Dedifferentiated amniotic fluid mesenchymal stem cell (primary cell): Measurements from ENCODE around the gene DDX47.
"Not testable (repeated sequence)": the region's sequence is repeated elsewhere in the genome, so short reads cannot be mapped to it uniquely, and the experiment has no call there.

Source experiments
- DNase-seq: peaks from one replicate; pipeline ENCODE4 v3.0.0-alpha.2; 2016; ENCODE audit errors: extremely low spot score

DDX47 gene

GRCh38 chr12:12872139-12872933, 59.2 kb downstream of the DDX47 start:
- DNase-seq: peak; percentile 31

- DNase-seq: no peak
These were observed 59.8 kb downstream of the DDX47 start for GRCh38 chr12:12872934-12873275.

GRCh38 chr12:12874029-12874428, 60.9 kb downstream of the DDX47 start:
- no peak for DNase-seq

GRCh38 chr12:12875301-12875700, 62.2 kb downstream of the DDX47 start:
- DNase-seq: not testable (repeated sequence)

- no peak for DNase-seq
These were observed 64.1 kb downstream of the DDX47 start for GRCh38 chr12:12877153-12877768.

GRCh38 chr12:12877781-12878455, 64.8 kb downstream of the DDX47 start:
- no peak for DNase-seq
